HG03521 (cell line): Measurements from ENCODE around the gene EIF4G3.
"Not testable (repeated sequence)": the region's sequence is repeated elsewhere in the genome, so short reads cannot be mapped to it uniquely, and the experiment has no call there.

Experiments
- ATAC-seq: cut with Tn5 transposase; IDR thresholded peaks from one replicate; pipeline ENCODE4 v1.9.1; 2021; ENCODE audit warnings: mild to moderate bottlenecking, moderate library complexity; ENCODE audit not compliant: unreplicated experiment

EIF4G3 gene

DNA sequence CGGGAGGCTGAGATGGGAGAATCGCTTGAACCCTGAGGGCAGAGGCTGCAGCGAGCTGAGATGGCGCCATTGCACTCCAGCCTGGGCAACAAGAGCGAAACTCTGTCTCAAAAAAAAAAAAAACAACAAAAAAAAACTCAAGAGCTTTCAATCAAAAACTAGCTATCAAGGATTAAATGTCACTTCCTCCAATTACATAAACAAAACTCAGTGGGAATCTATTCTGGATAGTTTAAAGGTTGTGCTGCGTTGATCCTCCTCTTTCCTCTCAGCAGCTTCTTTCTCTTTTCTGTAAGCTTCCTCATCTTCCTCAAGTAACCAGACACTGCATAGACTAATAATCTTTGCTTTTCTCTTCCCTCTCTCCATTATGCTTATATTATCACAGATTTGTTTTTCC, 20.7 kb downstream of the EIF4G3 start:
- no peak for ATAC-seq

- no peak for ATAC-seq
Measured at GRCh38 chr1:21154717-21155116, 22.0 kb downstream of the EIF4G3 start.

GRCh38 chr1:21153388-21153787, 23.3 kb downstream of the EIF4G3 start:
- no peak for ATAC-seq

DNA sequence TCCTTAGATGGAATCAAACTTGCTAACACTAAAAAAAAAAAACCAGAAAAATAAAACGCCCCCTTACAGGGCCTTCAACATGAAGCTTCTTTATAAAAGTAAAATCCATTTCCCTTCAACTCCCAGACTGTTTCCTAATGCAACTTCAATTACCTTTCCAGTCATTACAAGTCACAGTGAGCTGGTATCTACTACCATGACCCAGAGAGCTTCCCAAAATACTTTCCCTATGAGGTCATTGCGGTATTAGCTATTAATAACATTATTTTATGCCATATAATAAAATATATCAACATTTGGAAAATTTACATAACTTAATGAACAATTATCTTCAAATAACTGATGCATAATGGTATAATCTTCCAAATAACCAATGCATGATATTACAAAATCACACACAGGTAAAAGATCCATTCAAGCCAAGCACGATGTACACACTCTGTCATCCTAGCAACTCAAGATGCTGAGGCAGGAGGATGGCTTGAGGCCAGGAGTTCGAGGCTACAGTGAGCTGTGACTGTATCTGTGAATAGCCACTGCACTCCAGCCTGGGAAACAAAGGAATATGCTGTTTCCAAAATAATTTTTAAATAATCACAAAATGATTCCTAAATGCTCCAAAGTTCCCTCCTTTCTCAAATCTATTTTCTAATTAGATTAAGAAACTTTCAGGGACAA, 24.1 kb downstream of the EIF4G3 start:
- ATAC-seq, result no peak

- no peak for ATAC-seq
Measured at GRCh38 chr1:21149855-21150432, 26.8 kb downstream of the EIF4G3 start.

- ATAC-seq, result no peak
Measured at GRCh38 chr1:21149430-21149854, 27.3 kb downstream of the EIF4G3 start.

- ATAC-seq, result no peak
Measured at GRCh38 chr1:21143752-21144151, 32.9 kb downstream of the EIF4G3 start.

DNA sequence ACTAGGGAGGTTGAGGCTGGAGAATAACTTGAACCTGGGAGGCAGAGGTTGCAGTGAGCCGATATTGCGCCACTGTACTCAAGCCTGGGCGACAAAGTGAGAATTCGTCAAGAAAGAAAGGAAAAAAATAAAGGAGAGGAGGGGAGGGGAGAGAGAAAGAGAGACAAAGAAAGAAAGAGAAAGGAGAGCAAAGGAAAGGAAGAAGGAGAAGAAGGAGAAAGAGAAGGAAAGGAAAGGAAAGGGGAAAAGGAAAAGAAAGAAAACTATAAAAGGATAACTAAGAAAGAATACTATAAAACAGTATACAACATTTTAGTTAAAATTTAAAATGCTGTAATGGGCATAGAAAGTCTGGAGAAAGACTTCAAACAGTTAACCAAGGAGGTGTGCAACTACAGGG, 33.6 kb downstream of the EIF4G3 start:
- no peak for ATAC-seq

DNA sequence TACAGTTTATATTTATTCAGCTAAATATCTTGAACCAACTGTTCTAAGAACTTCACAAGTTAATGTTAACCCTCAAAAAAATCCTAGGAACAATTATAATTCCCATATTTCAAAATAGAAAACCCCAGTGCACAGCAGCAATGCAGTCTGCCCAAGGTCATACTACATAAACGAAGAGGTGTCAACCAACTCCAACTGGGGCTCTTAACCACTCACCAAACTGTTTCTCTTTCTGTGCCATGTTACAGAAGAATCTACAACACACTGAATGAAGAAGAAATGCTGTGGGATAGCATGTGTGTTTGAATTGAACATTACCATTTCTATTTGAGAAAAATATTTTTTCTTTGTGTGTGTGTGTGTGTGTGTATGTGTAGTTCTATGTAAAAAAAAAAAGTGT, 35.7 kb downstream of the EIF4G3 start:
- no peak for ATAC-seq

DNA sequence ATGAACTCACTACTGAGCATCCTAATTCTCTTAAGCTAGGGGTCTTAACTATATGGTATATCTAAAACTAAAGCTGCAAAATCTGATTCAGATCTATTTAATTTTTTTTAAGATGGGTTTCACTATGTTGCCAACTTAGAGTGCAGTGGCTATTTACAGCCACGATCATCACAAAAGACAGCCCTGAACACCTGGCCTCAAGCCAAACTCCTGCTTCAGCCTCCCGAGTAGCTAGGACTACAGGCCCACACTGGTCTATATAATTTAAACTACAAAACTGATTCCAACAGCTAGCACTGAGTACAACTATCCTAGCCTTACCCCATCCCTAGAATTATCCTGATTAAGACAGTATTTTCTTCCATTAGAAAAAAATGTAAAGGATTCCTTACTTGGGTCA, 37.1 kb downstream of the EIF4G3 start:
- ATAC-seq, result no peak

DNA sequence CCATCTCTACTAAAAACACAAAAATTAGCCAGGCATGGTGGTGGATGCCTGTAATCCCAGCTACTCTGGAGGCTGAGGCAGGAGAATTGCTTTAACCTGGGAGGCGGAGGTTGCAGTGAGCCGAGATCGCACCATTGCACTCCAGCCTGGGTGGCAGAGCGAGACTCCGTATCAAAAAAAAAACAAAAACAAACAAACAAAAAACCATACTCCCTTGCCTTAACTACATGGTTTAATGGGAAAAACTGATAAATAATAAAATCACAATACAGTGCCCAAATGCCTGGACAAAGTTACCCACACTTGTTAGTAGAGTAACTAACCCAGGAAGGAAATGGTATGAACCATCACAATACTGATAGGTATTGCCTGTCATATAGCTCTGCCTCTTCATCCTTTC, 40.4 kb downstream of the EIF4G3 start:
- ATAC-seq, result not testable (repeated sequence)

GRCh38 chr1:21131200-21131599, 45.5 kb downstream of the EIF4G3 start:
- no peak for ATAC-seq

GRCh38 chr1:21129407-21129806, 47.3 kb downstream of the EIF4G3 start:
- ATAC-seq, result no peak

DNA sequence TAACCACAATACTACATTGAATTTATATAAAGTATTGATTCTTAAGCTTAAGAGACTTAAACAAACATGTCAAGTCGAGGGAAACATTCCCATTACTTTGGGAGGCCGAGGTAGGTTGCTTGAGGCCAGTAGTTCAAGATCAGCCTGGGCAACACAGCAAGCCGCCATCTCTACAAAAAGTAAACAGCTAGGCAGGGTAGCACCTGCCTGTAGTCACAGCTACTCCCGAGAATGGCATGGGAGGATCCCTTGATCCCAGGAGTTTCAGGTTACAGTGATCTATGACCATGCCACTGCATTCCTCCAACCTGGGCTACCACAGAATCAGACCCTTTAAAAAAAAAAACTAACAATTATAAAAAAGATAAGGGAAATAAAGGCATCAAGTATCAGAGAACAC, 50.4 kb downstream of the EIF4G3 start:
- ATAC-seq, result no peak

DNA sequence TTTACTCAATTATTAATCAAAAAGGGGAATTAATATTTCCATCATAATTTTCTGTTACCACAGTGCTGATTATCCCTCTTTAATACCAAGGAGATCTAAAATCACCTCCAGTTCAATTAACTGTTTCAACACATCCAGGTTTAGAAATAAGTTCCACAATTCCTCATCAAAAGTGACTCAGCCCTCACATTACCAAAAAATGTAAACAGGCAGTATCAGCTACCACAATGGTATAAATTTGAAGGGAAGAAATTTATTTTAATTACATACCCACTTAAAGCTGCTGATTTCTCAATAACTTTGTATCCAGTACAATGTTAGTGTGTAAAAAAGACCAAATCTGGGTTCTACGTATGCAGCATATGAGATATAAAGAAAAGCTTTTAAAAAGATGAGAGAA, 51.9 kb downstream of the EIF4G3 start:
- ATAC-seq, result no peak

DNA sequence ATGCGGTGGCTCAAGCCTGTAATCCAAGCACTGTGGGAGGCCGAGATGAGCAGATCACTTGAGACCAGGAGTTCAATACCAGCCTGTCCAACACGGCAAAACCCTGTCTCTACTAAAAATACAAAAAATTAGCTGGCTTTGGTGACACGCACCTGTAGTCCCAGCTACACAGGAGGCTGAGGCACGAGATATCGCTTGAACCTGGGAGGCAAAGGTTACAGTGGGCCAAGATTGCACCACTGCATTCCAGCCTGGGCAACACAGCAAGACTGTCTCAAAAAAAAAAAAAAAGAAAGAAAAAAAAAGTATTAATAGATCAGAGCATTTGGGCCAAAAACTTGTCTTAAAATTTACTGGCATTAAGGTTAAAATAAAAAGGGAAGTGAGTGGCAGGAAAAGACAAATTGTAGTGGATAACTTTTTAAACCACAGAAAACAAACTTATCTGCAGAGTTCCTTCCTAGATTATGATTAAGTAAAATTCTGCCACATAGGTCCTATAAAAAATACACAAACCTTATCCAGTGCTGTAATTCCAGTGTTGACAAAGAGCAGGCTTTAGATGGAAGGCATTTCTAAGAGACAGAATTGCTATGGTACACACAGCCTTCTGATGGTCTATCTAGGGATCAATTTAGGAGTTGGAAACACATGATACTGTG, 53.3 kb downstream of the EIF4G3 start:
- no peak for ATAC-seq

GRCh38 chr1:21121764-21122471, 54.8 kb downstream of the EIF4G3 start:
- no peak for ATAC-seq

GRCh38 chr1:21118167-21118566, 58.5 kb downstream of the EIF4G3 start:
- ATAC-seq, result no peak

DNA sequence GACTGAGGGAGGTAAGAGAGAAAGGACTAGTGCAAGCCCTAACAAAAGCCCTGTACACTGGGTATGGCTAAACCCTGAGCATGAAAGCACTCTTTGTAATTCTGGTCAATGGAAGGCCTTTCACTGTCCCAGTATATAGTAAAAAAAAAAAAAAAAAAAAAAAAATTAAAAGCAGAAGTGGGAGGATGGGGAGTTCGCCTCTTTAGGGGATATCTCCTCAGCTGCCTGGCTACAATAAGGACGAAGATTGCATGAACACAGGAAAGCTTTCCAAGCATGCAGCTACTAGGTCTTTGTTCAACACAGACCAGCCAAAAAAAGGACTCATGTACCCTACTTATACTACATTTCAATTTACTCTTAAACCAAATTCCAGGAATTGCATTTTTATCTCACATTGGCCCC, 59.1 kb downstream of the EIF4G3 start:
- no peak for ATAC-seq

- ATAC-seq, result no peak
Measured at GRCh38 chr1:21117159-21117558, 59.5 kb downstream of the EIF4G3 start.

- ATAC-seq, result no peak
Measured at GRCh38 chr1:21115098-21115760, 61.5 kb downstream of the EIF4G3 start.
